Spinal cord (tissue), 4 donors: ENCODE data around the gene SLC17A2. TPM values are rescaled to one million over a fixed set of nuclear protein-coding genes. Genes with fewer than 3 reads are reported as not detected.

Source experiments
- polyA plus RNA-seq, 2 donors: library from polyadenylated mRNA; unstranded; fragments of 120-200 nt; gene quantifications; one replicate each; pipeline ENCODE4 v1.2.1, GENCODE V29; 2013; ENCODE audit not compliant: insufficient read length in 2 of 2
- total RNA-seq, 2 donors: library from RNA; depleted of rRNA in 1 of 2; stranded (reverse); fragments of 120-200 nt in 1 of 2; fragments of >200 nt in 1 of 2; gene quantifications; one replicate each; pipeline versions ENCODE4 v1.2.3 to v1.2.4, GENCODE V29; 2013 to 2014

The SLC17A2 gene
- total and polyA plus RNA-seq, 4 donors = not detected

Other genes starting within 250 kb of the SLC17A2 start
- gene SLC17A4, start 175.9 kb downstream of the SLC17A2 start, total RNA-seq = not detected
- gene SLC17A4, start 175.9 kb downstream of the SLC17A2 start, polyA plus RNA-seq = not detected
- not detected for gene SLC17A1, start 98.6 kb downstream of the SLC17A2 start, total RNA-seq
- under 1 TPM in 1 of 2 donors, not detected in 1; 0.12 TPM for gene SLC17A1, start 98.6 kb downstream of the SLC17A2 start, polyA plus RNA-seq
- gene SLC17A3, start 56.4 kb downstream of the SLC17A2 start, total RNA-seq = not detected
- gene SLC17A3, start 56.4 kb downstream of the SLC17A2 start, polyA plus RNA-seq = not detected
- gene TRIM38, start 32.1 kb upstream of the SLC17A2 start, total RNA-seq = 1 to 10 TPM; 3.6 to 4.0 TPM
- 1 to 10 TPM; 1.5 to 2.1 TPM for gene TRIM38, start 32.1 kb upstream of the SLC17A2 start, polyA plus RNA-seq
- gene HFE, start 156.7 kb upstream of the SLC17A2 start, total RNA-seq = 1 to 10 TPM; 5.9 to 8.9 TPM
- 1 to 10 TPM; 4.2 to 4.7 TPM for gene HFE, start 156.7 kb upstream of the SLC17A2 start, polyA plus RNA-seq